K562 (cell line): ENCODE measurements around the gene TMEM59. TPM values are rescaled to one million over a fixed set of nuclear protein-coding genes. Genes with fewer than 3 reads are reported as not detected.

ENCODE experiments used
- ATAC-seq: fragments of 200-7000 bp; cut with Tn5 transposase; 3 replicates; pipeline ENCODE4 v1.9.1; 2020; ENCODE audit warnings: moderate library complexity
- BruUV-seq: library from RNA; stranded (reverse); fragments of 400-500 nt; replicated peaks from 2 replicates; lab custom pipeline; 2021; lab: Mats Ljungman, UMichigan
- CTCF ChIA-PET: fragments of 300-600 bp; formaldehyde crosslinking; extraction: SDS; loops from one replicate; lab custom pipeline; 2021; ENCODE audit warnings: low intra/inter-chr PET ratio; lab: Yijun Ruan, JAX
- POLR2A ChIA-PET: fragments of 300-600, 350-650 bp; sonication (Branson Sonifier 250); formaldehyde crosslinking; extraction: SDS; loops from one replicate; lab custom pipeline; 2021; ENCODE audit warnings: antibody characterized with exemption, inconsistent platforms; lab: Yijun Ruan, JAX
- DNase-seq, 4 experiments: peaks; one replicate each; pipeline versions ENCODE4 v3.0.0 to v3.0.0-alpha.2; 2011 to 2018; ENCODE audit warnings: low spot score in 3 of 4, mixed read lengths in 3 of 4; ENCODE audit errors: extremely low read depth in 1 of 4
- FAIRE-seq: peaks from 2 replicates; lab custom pipeline; 2011; peaks lifted over from hg19 to GRCh38; lab: Jason Lieb, UNC
- H2AFZ ChIP-seq: 2 replicates; pipeline ENCODE4 v1.6.0; 2011; ENCODE audit warnings: low read depth, low read length, control low read depth, inconsistent platforms
- H3K27ac ChIP-seq: fragments of 200-600 bp; 3 replicates; pipeline ENCODE4 v1.8.0; 2011; ENCODE audit warnings: low read depth, mild to moderate bottlenecking, control low read depth, inconsistent platforms, low read length, moderate library complexity, mixed read lengths; ENCODE audit errors: extremely low read depth
- H3K27me3 ChIP-seq, 2 experiments: fragments of 300-600 bp in 1 of 2; 2 replicates in 1 of 2; 3 replicates in 1 of 2; pipeline versions ENCODE4 v1.6.0 to v1.8.0; 2011; ENCODE audit warnings: inconsistent platforms in 2 of 2, low read length in 2 of 2, mild to moderate bottlenecking in 1 of 2, mixed read lengths in 1 of 2, moderate library complexity in 1 of 2; ENCODE audit not compliant: control insufficient read depth in 2 of 2, insufficient read depth in 2 of 2
- H3K36me3 ChIP-seq: fragments of 300-600 bp; 3 replicates; pipeline ENCODE4 v1.8.0; 2011; ENCODE audit warnings: mild to moderate bottlenecking, low read length, inconsistent platforms; ENCODE audit not compliant: control insufficient read depth, insufficient read depth
- H3K4me1 ChIP-seq, 2 experiments: fragments of 200-600 bp in 1 of 2; replicated peaks in 1 of 2; 2 replicates in 1 of 2; 3 replicates in 1 of 2; pipeline versions ENCODE4 v1.5.1 to v1.8.0; 2011; ENCODE audit warnings: inconsistent platforms in 2 of 2, low read length in 2 of 2, mild to moderate bottlenecking in 1 of 2, mixed read lengths in 1 of 2, moderate library complexity in 1 of 2; ENCODE audit not compliant: control insufficient read depth in 2 of 2, insufficient read depth in 2 of 2
- H3K4me2 ChIP-seq: 2 replicates; pipeline ENCODE4 v1.6.1; 2011; ENCODE audit warnings: low read length, control low read depth, inconsistent platforms, mixed read lengths; ENCODE audit not compliant: insufficient read depth
- H3K4me3 ChIP-seq: fragments of 200-600 bp; sonication (generic), shearing (Covaris generic); 2 replicates; pipeline ENCODE4 v1.5.1; 2016; ENCODE audit warnings: control low read depth, inconsistent platforms
- H3K79me2 ChIP-seq: fragments of 200-600 bp; 3 replicates; pipeline ENCODE4 v1.8.0; 2011; ENCODE audit warnings: low read length, inconsistent platforms; ENCODE audit not compliant: control insufficient read depth, insufficient read depth
- H3K9ac ChIP-seq, 2 experiments: 2 replicates each; pipeline versions ENCODE4 v1.6.0 to v1.6.1; 2011; ENCODE audit warnings: low read depth in 2 of 2, low read length in 2 of 2, control low read depth in 1 of 2, inconsistent platforms in 1 of 2, mild to moderate bottlenecking in 1 of 2, mixed read lengths in 1 of 2; ENCODE audit not compliant: insufficient read depth in 1 of 2
- H3K9me1 ChIP-seq: one replicate; pipeline ENCODE4 v1.6.0; 2011; ENCODE audit warnings: inconsistent platforms, mild to moderate bottlenecking, low read length, moderate library complexity; ENCODE audit not compliant: control insufficient read depth, insufficient read depth
- H3K9me3 ChIP-seq: replicated peaks from 2 replicates; pipeline ENCODE4 v1.5.1; 2011; ENCODE audit warnings: low read depth, low read length, inconsistent platforms; ENCODE audit not compliant: control insufficient read depth, insufficient read depth
- H4K20me1 ChIP-seq: replicated peaks from 2 replicates; pipeline ENCODE4 v1.6.1; 2011; ENCODE audit warnings: low read length, inconsistent platforms, mixed read lengths; ENCODE audit not compliant: control insufficient read depth, insufficient read depth
- FOXM1 ChIP-seq, 2 experiments: fragments of 450-650 bp in 1 of 2; sonication (generic) in 1 of 2; formaldehyde crosslinking in 1 of 2; IDR thresholded peaks; 2 replicates each; pipeline versions ENCODE4 v1.6.1 to v1.9.0; 2017 to 2022; ENCODE audit warnings: low read depth in 2 of 2, mild to moderate bottlenecking in 2 of 2, missing genetic modification reagents in 1 of 2, moderate library complexity in 1 of 2
- NEUROD1 ChIP-seq: fragments of 150-350 bp; IDR thresholded peaks from 2 replicates; pipeline ENCODE4 v1.6.1; 2014; ENCODE audit warnings: borderline replicate concordance, low read length, low read depth; ENCODE audit not compliant: partially characterized antibody
- SOX6 ChIP-seq: fragments of 450-650 bp; IDR thresholded peaks from 2 replicates; pipeline ENCODE4 v1.6.1; 2014; ENCODE audit warnings: mild to moderate bottlenecking
- SREBF2 ChIP-seq: sonication (generic); formaldehyde crosslinking; IDR thresholded peaks from 2 replicates; pipeline ENCODE4 v1.4.0; 2020; ENCODE audit warnings: mild to moderate bottlenecking, missing genetic modification reagents
- SRSF7 ChIP-seq: fragments of 200-400 bp; formaldehyde crosslinking; optimal IDR thresholded peaks from 2 replicates; pipeline ENCODE3; 2017; ENCODE audit warnings: mild to moderate bottlenecking, low read depth, low read length
- ZFP36 ChIP-seq: fragments of 150-350 bp; IDR thresholded peaks from 2 replicates; pipeline ENCODE4 v1.6.1; 2018; ENCODE audit warnings: low read length, low read depth; ENCODE audit not compliant: partially characterized antibody
- ZNF134 ChIP-seq: fragments of 250-450 bp; sonication (Bioruptor Pico); conservative IDR thresholded peaks from 2 replicates; pipeline ENCODE4 v1.4.0; 2020
- WGBS: fragments of 100-300 bp; shearing (Covaris generic); methylation state at CpG from one replicate; pipeline ENCODE4 v1.1.6; 2016; ENCODE audit warnings: low coverage, mixed read lengths; ENCODE audit not compliant: insufficient coverage; ENCODE audit errors: missing lambda C conversion rate; 5-methylcytosine and 5-hydroxymethylcytosine counted together
- in situ Hi-C: fragments of 300-500 bp; cut with MboI; formaldehyde crosslinking; loops from 4 replicates; pipeline ENCODE4 v1.15.0; 2018; ENCODE audit warnings: inconsistent platforms, mixed read lengths
- intact Hi-C: fragments of 100-400 bp; cut with micrococcal nuclease; formaldehyde crosslinking; loops from 2 replicates; pipeline ENCODE4 v1.14.2; 2022
- polyA plus RNA-seq, 8 experiments: library from polyadenylated mRNA; depleted of rRNA in 4 of 8; stranded (reverse) in 5 of 8; unstranded in 3 of 8; fragments of >200 nt; fragmentation: Nextera tagmentation in 2 of 8; fragmentation: Illumina TruSeq in 1 of 8; extraction: Ambion mirVana in 2 of 8; extraction: Trizol in 1 of 8; gene quantifications; 2 replicates each; pipeline versions ENCODE4 v1.2.1 to v1.2.3, GENCODE V29; 2011 to 2014; ENCODE audit warnings: inconsistent platforms in 1 of 8, missing spikeins in 1 of 8
- total RNA-seq, 7 experiments: library from RNA; depleted of rRNA in 6 of 7; stranded (reverse); fragments of >200 nt in 6 of 7; fragmentation: Illumina TruSeq in 2 of 7; extraction: Trizol in 2 of 7; gene quantifications; 2 replicates each; pipeline versions ENCODE4 v1.2.1 to v1.2.3, GENCODE V29; 2011 to 2021; ENCODE audit warnings: low replicate concordance in 1 of 7

Gene TMEM59
- total and polyA plus RNA-seq, 9 of the 15 experiments (the other 6 are each of a cell fraction or from before 2014, with no cell fraction given), result 93.1 to 316 (median 151) TPM

DNA sequence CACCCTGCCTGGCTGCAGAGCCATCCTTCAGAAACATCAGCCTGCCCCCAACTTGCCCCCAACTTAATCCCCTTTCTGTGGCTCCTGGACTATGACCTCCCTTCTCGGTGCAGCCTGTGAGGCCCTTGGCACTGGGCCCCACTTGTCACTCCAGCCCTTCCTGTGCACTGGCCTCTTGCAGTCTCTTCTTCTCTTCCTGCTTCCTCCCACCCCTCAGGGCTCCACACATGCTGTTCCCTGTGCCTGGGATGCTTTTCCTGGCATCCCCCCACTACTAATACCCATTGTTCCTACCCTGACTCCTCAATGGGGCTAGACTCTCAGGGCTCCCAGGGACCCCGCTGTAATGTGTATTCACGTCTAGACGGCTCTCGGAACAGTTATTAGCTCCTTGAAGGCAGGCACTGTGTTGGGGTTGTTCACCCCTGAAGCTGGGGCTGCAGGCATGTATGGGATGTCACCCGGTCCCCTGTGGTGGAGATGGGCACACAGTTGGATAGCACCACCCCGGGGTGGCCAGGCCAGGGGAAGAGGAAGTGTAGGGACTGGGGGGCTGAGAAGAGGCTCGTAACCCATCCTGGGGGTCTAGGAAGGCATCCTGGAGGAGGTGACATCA, 39.5 kb downstream of the TMEM59 start:
- Histone ChIP-seq H3K79me2 (no peaks in the 10 kb centered on the region), H3K4me3 (no peak overlapping the region), H3K9ac (no peak overlapping the region), H3K36me3 (no peaks in the 10 kb centered on the region), H3K4me1 (peaks cover 0 to 10% of the 10 kb centered on the region in 2 experiments; a peak in 3 of 5 replicates), H3K9me1 (no peaks in the 10 kb centered on the region), H4K20me1 (0 out of 2 replicates have a peak, but pooled peaks cover 11% of the 10 kb centered on the region), H3K9me3 (no peaks in the 10 kb centered on the region), H2AFZ (no peak overlapping the region), H3K4me2 (no peak overlapping the region), H3K27me3 (peaks cover 65 to 89% of the 10 kb centered on the region in 2 experiments), H3K27ac (no peak overlapping the region)
- ATAC-seq, result no peak
- no peak for FAIRE-seq
- ChIA-PET POLR2A (interaction anchor here (0.8 kb wide), 1 partner anchor 10 kb away, joined by 3 read pairs; no protein-coding TSS in a partner anchor), CTCF (no interaction called here)
- 4% methylated on average over 8 of the region's 8 CpGs for WGBS
- DNase-seq, result no peak
- in situ Hi-C loops, result no loop called here
- intact Hi-C loops, result no loop called here
- no TSS peak for BruUV-seq
- TF ChIP-seq ZNF134 (CRISPR knock-in tag) (no peak), SOX6 (no peak), NEUROD1 (no peak), ZFP36 (peak; percentile 43), SREBF2 (CRISPR knock-in tag) (no peak), FOXM1 (IDR thresholded peaks at IDR 0.05; ENCODE audit: low read depth) (no peak), FOXM1 (CRISPR knock-in tag; IDR thresholded peaks at IDR 0.05; ENCODE audit: low read depth) (no peak), SRSF7 (no peak)
